ENCODE data around the gene ATP6V1A.
"Not testable (repeated sequence)": the region's sequence is repeated elsewhere in the genome, so short reads cannot be mapped to it uniquely, and the experiment has no call there.

ATP6V1A gene

GRCh38 chr3:113847247-113847646 is 100.4 kb downstream of the ATP6V1A start:
- H3K4me1 Mint-ChIP-seq (ENCODE audit: low read depth in 2 of 2), result no peaks in the 10 kb centered on the region
- H3K27ac Mint-ChIP-seq, result no peak overlapping the region
- no peak for ATAC-seq (replicated peaks)
- H3K36me3 Mint-ChIP-seq (ENCODE audit: insufficient read depth), result no peaks in the 10 kb centered on the region
- no peaks in the 10 kb centered on the region for H3K27me3 Mint-ChIP-seq
- DNase-seq, result no peak
- H3K9me3 Mint-ChIP-seq, result no peaks in the 10 kb centered on the region
- H3K4me3 Mint-ChIP-seq, result no peak overlapping the region

- no peaks in the 10 kb centered on the region for H3K36me3 Mint-ChIP-seq (ENCODE audit: insufficient read depth)
- H3K27me3 Mint-ChIP-seq, result no peaks in the 10 kb centered on the region
- H3K4me3 Mint-ChIP-seq, result no peak overlapping the region
Observed at GRCh38 chr3:113847664-113848461, 101.0 kb downstream of the ATP6V1A start.

GRCh38 chr3:113849071-113849470 is 102.2 kb downstream of the ATP6V1A start:
- H3K9me3 Mint-ChIP-seq; DNase-seq; ATAC-seq (replicated peaks); H3K4me3 Mint-ChIP-seq; H3K4me1 Mint-ChIP-seq (ENCODE audit: low read depth in 2 of 2); H3K27ac Mint-ChIP-seq; H3K27me3 Mint-ChIP-seq; H3K36me3 Mint-ChIP-seq (ENCODE audit: insufficient read depth): not testable (repeated sequence)

More at GRCh38 chr3:113847664-113848461, 101.0 kb downstream of the ATP6V1A start:
- DNase-seq (no peak), ATAC-seq (replicated peaks) (no peak)
- no peak overlapping the region for H3K27ac Mint-ChIP-seq
- H3K9me3 Mint-ChIP-seq, result no peaks in the 10 kb centered on the region
- no peaks in the 10 kb centered on the region for H3K4me1 Mint-ChIP-seq (ENCODE audit: low read depth in 2 of 2)

GRCh38 chr3:113849841-113850240 is 103.0 kb downstream of the ATP6V1A start:
- not testable (repeated sequence) for H3K4me1 Mint-ChIP-seq (ENCODE audit: low read depth in 2 of 2); H3K27ac Mint-ChIP-seq; H3K9me3 Mint-ChIP-seq; H3K4me3 Mint-ChIP-seq; ATAC-seq (replicated peaks); H3K27me3 Mint-ChIP-seq; H3K36me3 Mint-ChIP-seq (ENCODE audit: insufficient read depth); DNase-seq

- ATAC-seq (replicated peaks); H3K36me3 Mint-ChIP-seq (ENCODE audit: insufficient read depth); DNase-seq; H3K4me1 Mint-ChIP-seq (ENCODE audit: low read depth in 2 of 2); H3K27me3 Mint-ChIP-seq; H3K9me3 Mint-ChIP-seq; H3K4me3 Mint-ChIP-seq; H3K27ac Mint-ChIP-seq: not testable (repeated sequence)
Observed at GRCh38 chr3:113850391-113850790, 103.6 kb downstream of the ATP6V1A start.

GRCh38 chr3:113852506-113852905 is 105.7 kb downstream of the ATP6V1A start:
- Mint-ChIP-seq H3K36me3 (ENCODE audit: insufficient read depth) (no peaks in the 10 kb centered on the region), H3K4me3 (no peak overlapping the region), H3K27ac (no peak overlapping the region), H3K27me3 (peaks cover 0 to 8% of the 10 kb centered on the region in 2 donors), H3K9me3 (no peaks in the 10 kb centered on the region), H3K4me1 (ENCODE audit: low read depth in 2 of 2) (no peaks in the 10 kb centered on the region)
- no peak for DNase-seq
- ATAC-seq (replicated peaks), result no peak

All from effector memory CD8-positive, alpha-beta T cell (primary cell).